HepG2 (cell line): Measurements from ENCODE around the gene B4GALT3. TPM values are rescaled to one million over a fixed set of nuclear protein-coding genes. Genes with fewer than 3 reads are reported as not detected.

Source experiments
- ATAC-seq: fragments of 200-7000 bp; cut with Tn5 transposase; 3 replicates; pipeline ENCODE4 v1.9.1; 2020; ENCODE audit warnings: mild to moderate bottlenecking, moderate library complexity
- BruUV-seq: library from RNA; stranded (reverse); fragments of 400-500 nt; replicated peaks from 2 replicates; lab custom pipeline; 2021; lab: Mats Ljungman, UMichigan
- CTCF ChIA-PET: fragments of 300-600 bp; formaldehyde crosslinking; extraction: SDS; loops from one replicate; lab custom pipeline; 2021; ENCODE audit warnings: low total read pairs, inconsistent platforms, low intra/inter-chr PET ratio; lab: Yijun Ruan, JAX
- POLR2A ChIA-PET: fragments of 350-600 bp; sonication (Branson Sonifier 250); formaldehyde crosslinking; loops from one replicate; lab custom pipeline; 2020; ENCODE audit warnings: antibody characterized with exemption, inconsistent platforms; lab: Yijun Ruan, JAX
- DNase-seq: peaks from one replicate; pipeline ENCODE4 v3.0.0-alpha.2; 2015; ENCODE audit warnings: low spot score
- FAIRE-seq: peaks from 3 replicates; lab custom pipeline; 2011; peaks lifted over from hg19 to GRCh38; lab: Jason Lieb, UNC
- H2AFZ ChIP-seq: one replicate; pipeline ENCODE4 v1.6.1; 2011; ENCODE audit warnings: low read length, inconsistent platforms
- H3K27ac ChIP-seq: fragments of 300-600 bp; 3 replicates; pipeline ENCODE4 v1.8.0; 2011; ENCODE audit warnings: mixed run types, mild to moderate bottlenecking, mixed read lengths, low read length, inconsistent platforms; ENCODE audit not compliant: insufficient read depth; ENCODE audit errors: extremely low read length
- H3K27me3 ChIP-seq, 2 experiments: fragments of 200-600 bp in 1 of 2; 2 replicates in 1 of 2; 3 replicates in 1 of 2; pipeline versions ENCODE4 v1.6.0 to v1.8.0; 2011; ENCODE audit warnings: low read length in 2 of 2, mild to moderate bottlenecking in 2 of 2, moderate library complexity in 2 of 2, inconsistent platforms in 1 of 2; ENCODE audit not compliant: insufficient read depth in 2 of 2, control insufficient read depth in 1 of 2
- H3K36me3 ChIP-seq, 2 experiments: fragments of 200-600 bp in 1 of 2; replicated peaks in 1 of 2; 2 replicates in 1 of 2; 3 replicates in 1 of 2; pipeline versions ENCODE4 v1.5.1 to v1.8.0; 2011; ENCODE audit warnings: low read length in 2 of 2, inconsistent platforms in 1 of 2; ENCODE audit not compliant: insufficient read depth in 2 of 2, control insufficient read depth in 1 of 2
- H3K4me1 ChIP-seq: 2 replicates; pipeline ENCODE4 v1.5.1; 2012; ENCODE audit warnings: low read length, inconsistent platforms; ENCODE audit not compliant: insufficient read depth
- H3K4me2 ChIP-seq: 2 replicates; pipeline ENCODE4 v1.6.0; 2011; ENCODE audit warnings: low read depth, low read length, inconsistent platforms
- H3K4me3 ChIP-seq, 3 experiments: fragments of 200-600 bp in 1 of 3; sonication (generic), shearing (Covaris generic) in 1 of 3; replicated peaks in 1 of 3; 2 replicates each; pipeline ENCODE4 v1.5.1; 2011 to 2016; ENCODE audit warnings: low read length in 3 of 3, inconsistent platforms in 2 of 3, low read depth in 2 of 3, mild to moderate bottlenecking in 2 of 3, control low read depth in 1 of 3, mixed read lengths in 1 of 3; ENCODE audit not compliant: insufficient read depth in 1 of 3
- H3K79me2 ChIP-seq: one replicate; pipeline ENCODE4 v1.6.1; 2011; ENCODE audit warnings: low read length, inconsistent platforms; ENCODE audit not compliant: insufficient read depth
- H3K9ac ChIP-seq: 2 replicates; pipeline ENCODE4 v1.6.0; 2011; ENCODE audit warnings: mild to moderate bottlenecking, low read depth, low read length, inconsistent platforms; ENCODE audit not compliant: insufficient read depth
- H3K9me3 ChIP-seq: 2 replicates; pipeline ENCODE4 v1.5.1; 2012; ENCODE audit warnings: mild to moderate bottlenecking, low read length
- H4K20me1 ChIP-seq: 2 replicates; pipeline ENCODE4 v1.6.0; 2011; ENCODE audit warnings: inconsistent platforms, mild to moderate bottlenecking, low read length, moderate library complexity; ENCODE audit not compliant: insufficient read depth
- JDP2 ChIP-seq: sonication (generic); formaldehyde crosslinking; IDR thresholded peaks from 2 replicates; pipeline ENCODE4 v1.8.1; 2022; ENCODE audit warnings: missing genetic modification reagents, borderline replicate concordance
- MIXL1 ChIP-seq: IDR thresholded peaks from 2 replicates; pipeline ENCODE4 v1.6.1; 2016
- MXD4 ChIP-seq: IDR thresholded peaks from 2 replicates; pipeline ENCODE4 v1.6.1; 2016; ENCODE audit warnings: mild to moderate bottlenecking, missing biosample characterization, missing genetic modification reagents
- RBFOX2 ChIP-seq: fragments of 200-400 bp; formaldehyde crosslinking; IDR thresholded peaks from 2 replicates; pipeline ENCODE4 v1.6.1; 2017; ENCODE audit warnings: low read depth, mild to moderate bottlenecking, low read length
- SYNCRIP ChIP-seq: fragments of 200-400 bp; formaldehyde crosslinking; IDR thresholded peaks from 2 replicates; pipeline ENCODE4 v1.6.1; 2018; ENCODE audit warnings: mild to moderate bottlenecking, low read depth, low read length; ENCODE audit not compliant: insufficient read depth
- ZNF430 ChIP-seq: sonication (generic); formaldehyde crosslinking; IDR thresholded peaks from 2 replicates; pipeline ENCODE4 v1.9.0; 2021; ENCODE audit warnings: mild to moderate bottlenecking, missing genetic modification reagents
- ZNF547 ChIP-seq: sonication (generic); formaldehyde crosslinking; IDR thresholded peaks from 2 replicates; pipeline ENCODE4 v1.5.1; 2020; ENCODE audit warnings: mild to moderate bottlenecking, missing genetic modification reagents
- WGBS: methylation state at CpG from one replicate; pipeline ENCODE4 v1.1.6; 2017; ENCODE audit warnings: low lambda C conversion rate; 5-methylcytosine and 5-hydroxymethylcytosine counted together
- in situ Hi-C: cut with HindIII; loops from 2 replicates; pipeline ENCODE4 v1.10.0; 2017; ENCODE audit warnings: low pct_unique_long_range_greater_than_20kb; ENCODE audit not compliant: extremely low pct_ligation_motif_present
- intact Hi-C: fragments of 100-400 bp; cut with micrococcal nuclease; formaldehyde crosslinking; loops from one replicate; pipeline ENCODE4 v1.10.0; 2022; ENCODE audit not compliant: unreplicated experiment
- polyA plus RNA-seq, 8 experiments: library from polyadenylated mRNA; depleted of rRNA in 3 of 8; stranded (reverse) in 7 of 8; unstranded in 1 of 8; fragments of >200 nt; fragmentation: Illumina TruSeq in 4 of 8; extraction: Trizol in 4 of 8; gene quantifications; 2 replicates each; pipeline versions ENCODE4 v1.2.1 to v1.2.3, GENCODE V29; 2011 to 2016; ENCODE audit warnings: low read depth in 4 of 8, missing spikeins in 1 of 8, mixed read lengths in 1 of 8; ENCODE audit not compliant: insufficient read depth in 1 of 8
- total RNA-seq, 5 experiments: library from RNA; depleted of rRNA; stranded (reverse); fragments of >200 nt; fragmentation: Illumina TruSeq; extraction: Trizol; gene quantifications; 2 replicates each; pipeline ENCODE4 v1.2.3, GENCODE V29; 2016; ENCODE audit warnings: low read depth in 1 of 5

Gene B4GALT3
- total and polyA plus RNA-seq, 2 of the 13 experiments (the other 11 are each of a cell fraction or from before 2014, with no cell fraction given), result 35.6 to 40.4 TPM

GRCh38 chr1:161172776-161173376, 4.4 kb downstream of the B4GALT3 start (continued):
- TF ChIP-seq ZNF547 (CRISPR knock-in tag) (no peak), SYNCRIP (no peak), MXD4 (CRISPR knock-in tag) (no peak), ZNF430 (CRISPR knock-in tag) (no peak)

- in situ Hi-C loops, result no loop called here
- WGBS, result 100% methylated on average over 1 of the region's 1 CpG
- peaks cover 10% of the 10 kb centered on the region for H3K79me2 ChIP-seq
- DNase-seq, result no peak
- no peak overlapping the region for H3K4me3 ChIP-seq
- H3K4me2 ChIP-seq, result no peak overlapping the region
- H4K20me1 ChIP-seq, result no peaks in the 10 kb centered on the region
- ATAC-seq, result no peak
- FAIRE-seq, result no peak
- no peaks in the 10 kb centered on the region; a peak in 1 of 5 replicates for H3K27me3 ChIP-seq
- BruUV-seq, result no TSS peak
- no peak overlapping the region for H3K9ac ChIP-seq
- H3K4me1 ChIP-seq, result peaks cover 15% of the 10 kb centered on the region
- intact Hi-C loops, result no loop called here
- no peak overlapping the region for H2AFZ ChIP-seq
- no peak overlapping the region for H3K27ac ChIP-seq
- POLR2A ChIA-PET, result no interaction called here
- no peaks in the 10 kb centered on the region for H3K9me3 ChIP-seq
- TF ChIP-seq JDP2, result no peak
- TF ChIP-seq, all 625 proteins: peak for 0
- CTCF ChIA-PET, result no interaction called here
- H3K36me3 ChIP-seq, result peaks cover 11 to 43% of the 10 kb centered on the region in 2 experiments
Observed at GRCh38 chr1:161172349-161172748, 5.0 kb downstream of the B4GALT3 start.

GRCh38 chr1:161171696-161172095, 5.6 kb downstream of the B4GALT3 start:
- Histone ChIP-seq H3K4me1 (peaks cover 21% of the 10 kb centered on the region), H3K4me2 (no peak overlapping the region), H3K4me3 (no peak overlapping the region), H3K9me3 (no peaks in the 10 kb centered on the region), H3K9ac (no peak overlapping the region), H3K27me3 (no peaks in the 10 kb centered on the region), H3K27ac (no peak overlapping the region), H3K36me3 (peaks cover 11 to 43% of the 10 kb centered on the region in 2 experiments), H2AFZ (no peak overlapping the region), H3K79me2 (peaks cover 7% of the 10 kb centered on the region), H4K20me1 (no peaks in the 10 kb centered on the region)
- no TSS peak for BruUV-seq
- CTCF ChIA-PET, result no interaction called here
- FAIRE-seq, result no peak
- POLR2A ChIA-PET, result no interaction called here
- no peak for DNase-seq
- WGBS, result 96% methylated on average over 11 of the region's 12 CpGs
- intact Hi-C loops, result no loop called here
- in situ Hi-C loops, result no loop called here
- TF ChIP-seq MIXL1 (CRISPR knock-in tag) (no peak), RBFOX2 (0 out of 2 replicates have a peak, but pooled peaks have one; percentile 16)
- no peak for ATAC-seq
